Left lung (tissue), 10 donors: ENCODE measurements around the gene ZNF407. TPM values are rescaled to one million over a fixed set of nuclear protein-coding genes. Genes with fewer than 3 reads are reported as not detected.
A peak's percentile ranks its signal among the peaks of the same experiment; 100 is the strongest.
"Not testable (repeated sequence)": the region's sequence is repeated elsewhere in the genome, so short reads cannot be mapped to it uniquely, and the experiment has no call there.

Experiments used
- ATAC-seq: fragments of 200-7000 bp; cut with Tn5 transposase; one replicate; pipeline ENCODE4 v1.9.1; 2020; ENCODE audit warnings: moderate library complexity
- DNase-seq, 4 donors: peaks; one replicate each; pipeline ENCODE4 v3.0.0-alpha.2; 2013 to 2020
- H3K27ac ChIP-seq, 2 donors: fragments of 200-600 bp; sonication (generic) in 1 of 2; one replicate each; pipeline versions ENCODE4 v1.5.0 to v1.8.0; 2020 to 2021
- H3K27me3 ChIP-seq, 2 donors: fragments of 200-600 bp; sonication (generic) in 1 of 2; one replicate each; pipeline versions ENCODE4 v1.5.0 to v1.8.0; 2020 to 2021
- H3K36me3 ChIP-seq, 2 donors: fragments of 200-600 bp; sonication (generic) in 1 of 2; one replicate each; pipeline versions ENCODE4 v1.5.0 to v1.8.0; 2020 to 2021
- H3K4me1 ChIP-seq, 2 donors: fragments of 200-600 bp; one replicate each; pipeline ENCODE4 v1.8.0; 2021
- H3K4me3 ChIP-seq, 2 donors: fragments of 200-600 bp; sonication (generic) in 1 of 2; one replicate each; pipeline versions ENCODE4 v1.5.0 to v1.8.0; 2020 to 2021; ENCODE audit warnings: mild to moderate bottlenecking in 1 of 2
- H3K9me3 ChIP-seq, 2 donors: fragments of 200-600 bp; sonication (generic) in 1 of 2; one replicate each; pipeline versions ENCODE4 v1.5.0 to v1.8.0; 2020 to 2021
- intact Hi-C, 2 donors: fragments of 100-400 bp; cut with DNase I; formaldehyde crosslinking; loops; one replicate each; pipeline versions ENCODE4 v1.11.2 to v1.14.2; 2022
- polyA plus RNA-seq, 6 donors: library from polyadenylated mRNA; unstranded; fragments of 120-200 nt; gene quantifications; one replicate each; pipeline ENCODE4 v1.2.1, GENCODE V29; 2013; ENCODE audit not compliant: insufficient read length in 6 of 6
- total RNA-seq, 2 donors: library from RNA; stranded (reverse); fragmentation: NEBNext Ultra II Directional; extraction: Animal tissue kit (Norgen Biotek cat#: 25700); gene quantifications; one replicate each; pipeline ENCODE4 v1.2.1, GENCODE V29; 2021
- TF ChIP-seq, protein P1 (sequence below), 2 donors: fragments of 200-600 bp; sonication (generic) in 1 of 2; IDR thresholded peaks; one replicate each; pipeline versions ENCODE4 v1.5.0 to v1.8.0; 2021; ENCODE audit warnings: antibody characterized with exemption in 2 of 2
- donor health status: DM: no; HTN: yes; CAD: no.
- donor health status: DM: no; HTN: no; CAD: no.

ZNF407 gene
- total and polyA plus RNA-seq, 8 donors = 10.3 to 16.7 (median 11.3) TPM

DNA sequence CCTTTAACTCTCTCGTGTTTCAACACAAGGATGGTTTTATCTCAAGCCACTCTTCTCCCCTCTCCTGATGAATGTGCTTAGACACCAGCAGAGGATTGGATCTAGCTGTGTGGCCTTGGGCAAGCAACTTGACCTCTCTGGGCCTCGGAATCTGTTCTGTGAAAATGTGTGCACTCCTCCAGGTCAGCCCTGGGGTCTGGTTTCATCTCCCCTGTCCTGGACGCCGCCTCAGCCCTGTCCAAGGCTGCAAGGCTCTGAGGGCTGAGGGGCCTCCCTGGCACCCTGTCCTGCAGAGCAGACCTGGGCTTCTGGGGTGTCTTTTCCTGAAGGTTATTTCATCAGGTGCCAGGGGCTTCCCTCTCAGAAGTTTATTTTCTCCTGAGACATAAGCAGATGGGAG is 34.9 kb upstream of the ZNF407 start:
- Histone ChIP-seq H3K27ac (no peak overlapping the region), H3K4me3 (no peak overlapping the region), H3K4me1 (peaks cover 0 to 2% of the 10 kb centered on the region in 2 donors), H3K27me3 (no peaks in the 10 kb centered on the region), H3K36me3 (no peaks in the 10 kb centered on the region), H3K9me3 (peaks cover 0 to 6% of the 10 kb centered on the region in 2 donors)
- intact Hi-C loops = no loop called here
- DNase-seq (no peak), ATAC-seq (no peak)
- TF ChIP-seq, protein P1, sequence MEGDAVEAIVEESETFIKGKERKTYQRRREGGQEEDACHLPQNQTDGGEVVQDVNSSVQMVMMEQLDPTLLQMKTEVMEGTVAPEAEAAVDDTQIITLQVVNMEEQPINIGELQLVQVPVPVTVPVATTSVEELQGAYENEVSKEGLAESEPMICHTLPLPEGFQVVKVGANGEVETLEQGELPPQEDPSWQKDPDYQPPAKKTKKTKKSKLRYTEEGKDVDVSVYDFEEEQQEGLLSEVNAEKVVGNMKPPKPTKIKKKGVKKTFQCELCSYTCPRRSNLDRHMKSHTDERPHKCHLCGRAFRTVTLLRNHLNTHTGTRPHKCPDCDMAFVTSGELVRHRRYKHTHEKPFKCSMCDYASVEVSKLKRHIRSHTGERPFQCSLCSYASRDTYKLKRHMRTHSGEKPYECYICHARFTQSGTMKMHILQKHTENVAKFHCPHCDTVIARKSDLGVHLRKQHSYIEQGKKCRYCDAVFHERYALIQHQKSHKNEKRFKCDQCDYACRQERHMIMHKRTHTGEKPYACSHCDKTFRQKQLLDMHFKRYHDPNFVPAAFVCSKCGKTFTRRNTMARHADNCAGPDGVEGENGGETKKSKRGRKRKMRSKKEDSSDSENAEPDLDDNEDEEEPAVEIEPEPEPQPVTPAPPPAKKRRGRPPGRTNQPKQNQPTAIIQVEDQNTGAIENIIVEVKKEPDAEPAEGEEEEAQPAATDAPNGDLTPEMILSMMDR (IDR thresholded peaks at IDR 0.05) = no peak

DNA sequence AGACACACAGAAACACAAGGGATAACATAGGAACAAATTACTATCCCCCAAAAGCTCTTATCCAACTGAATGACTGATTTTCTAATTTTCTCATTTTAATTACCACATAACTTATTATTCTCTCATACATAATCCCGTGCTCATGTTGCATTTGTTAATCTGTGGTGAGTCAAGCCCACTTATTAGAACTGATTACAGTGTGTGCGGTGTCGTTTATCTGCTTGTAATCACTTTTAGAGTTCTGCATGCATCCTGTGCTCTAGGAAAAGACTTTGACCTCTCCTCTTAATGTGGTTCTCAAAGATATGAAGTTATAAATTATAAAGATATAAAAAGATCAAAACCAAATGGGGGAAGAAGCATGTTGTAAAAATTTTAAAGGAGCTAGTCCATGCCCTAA is 33.7 kb upstream of the ZNF407 start:
- H3K9me3 ChIP-seq = peaks cover 0 to 6% of the 10 kb centered on the region in 2 donors
- H3K27me3 ChIP-seq = no peaks in the 10 kb centered on the region
- no peaks in the 10 kb centered on the region for H3K36me3 ChIP-seq
- peaks cover 0 to 8% of the 10 kb centered on the region in 2 donors for H3K4me1 ChIP-seq
- intact Hi-C loops = no loop called here
- TF ChIP-seq, protein P1 (IDR thresholded peaks at IDR 0.05) = no peak
- no peak overlapping the region for H3K27ac ChIP-seq
- ATAC-seq = no peak
- DNase-seq = no peak
- no peak overlapping the region for H3K4me3 ChIP-seq

DNA sequence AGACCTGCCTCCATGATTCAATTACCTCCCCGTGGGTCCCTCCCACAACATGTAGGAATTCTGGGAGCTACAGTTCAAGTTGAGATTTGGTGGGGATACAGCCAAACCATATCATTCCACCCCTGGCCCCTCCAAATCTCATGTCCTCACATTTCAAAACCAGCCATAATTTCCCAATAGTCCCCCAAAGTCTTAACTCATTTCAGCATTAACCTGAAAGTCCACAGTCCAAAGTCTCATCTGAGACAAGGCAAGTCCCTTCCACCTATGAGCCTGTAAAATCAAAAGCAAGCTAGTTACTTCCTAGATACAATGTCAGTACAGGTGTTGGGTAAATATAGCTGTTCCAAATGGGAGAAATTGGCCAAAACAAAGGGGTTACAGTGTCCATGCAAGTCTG is 32.5 kb upstream of the ZNF407 start:
- H3K4me3 ChIP-seq, H3K36me3 ChIP-seq, H3K27me3 ChIP-seq, DNase-seq, H3K9me3 ChIP-seq, H3K4me1 ChIP-seq, ATAC-seq, H3K27ac ChIP-seq, intact Hi-C loops: not testable (repeated sequence)

- H3K4me3 ChIP-seq, H3K36me3 ChIP-seq, H3K27me3 ChIP-seq, intact Hi-C loops, ATAC-seq, DNase-seq, H3K9me3 ChIP-seq, H3K27ac ChIP-seq, H3K4me1 ChIP-seq: not testable (repeated sequence)
Observed at GRCh38 chr18:74565993-74566392, 31.7 kb upstream of the ZNF407 start.

DNA sequence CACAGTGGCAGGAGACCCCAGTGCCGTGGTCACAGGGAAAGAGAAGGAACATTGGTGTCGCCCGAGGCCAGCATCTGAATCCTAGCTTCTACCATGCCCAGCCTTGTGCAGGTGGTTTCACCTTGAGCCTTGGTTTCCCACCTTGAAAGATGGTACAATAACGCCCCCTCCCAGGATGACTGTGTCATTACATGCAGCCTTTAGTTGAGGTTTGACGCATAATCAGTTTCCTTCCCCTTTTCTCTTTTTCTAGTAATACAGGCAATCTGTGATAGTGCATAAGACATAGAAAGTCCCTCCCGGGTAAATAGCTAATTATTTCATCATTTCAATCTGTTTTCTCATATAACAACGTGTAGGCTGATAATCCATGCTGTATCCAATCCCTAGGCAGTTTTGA is 29.8 kb upstream of the ZNF407 start:
- Histone ChIP-seq H3K9me3 (peaks cover 0 to 6% of the 10 kb centered on the region in 2 donors), H3K27me3 (no peaks in the 10 kb centered on the region), H3K36me3 (no peaks in the 10 kb centered on the region), H3K4me3 (no peak overlapping the region), H3K4me1 (peaks cover 0 to 8% of the 10 kb centered on the region in 2 donors), H3K27ac (no peak overlapping the region)
- DNase-seq (no peak), ATAC-seq (no peak)
- intact Hi-C loops = no loop called here
- TF ChIP-seq, protein P1 (IDR thresholded peaks at IDR 0.05) = peak in 1 of 2 donors; percentile 11

- H3K4me1 ChIP-seq = peaks cover 0 to 8% of the 10 kb centered on the region in 2 donors
- no peak overlapping the region for H3K4me3 ChIP-seq
- peaks cover 0 to 6% of the 10 kb centered on the region in 2 donors for H3K9me3 ChIP-seq
- TF ChIP-seq, protein P1 (IDR thresholded peaks at IDR 0.05) = no peak
- intact Hi-C loops = no loop called here
- DNase-seq = no peak
- no peak overlapping the region for H3K27ac ChIP-seq
- H3K27me3 ChIP-seq = no peaks in the 10 kb centered on the region
- no peaks in the 10 kb centered on the region for H3K36me3 ChIP-seq
- no peak for ATAC-seq
Observed at GRCh38 chr18:74569401-74569800, 28.3 kb upstream of the ZNF407 start.
